DMS114 treated with DMSO at 0.1 percent for 48 hours (cell line): Measurements from ENCODE around the gene TPI1.
A peak's percentile ranks its signal among the peaks of the same experiment; 100 is the strongest.

Experiments
- DNase-seq: peaks from one replicate; lab custom pipeline; 2025; ENCODE audit not compliant: unreplicated experiment; lab: John Stamatoyannopoulos, UW

TPI1 gene

GRCh38 chr12:6828781-6829535, 38.4 kb upstream of the TPI1 start:
- peak; percentile 55 for DNase-seq

- no peak for DNase-seq
Observed at GRCh38 chr12:6829536-6830220, 37.7 kb upstream of the TPI1 start.

- no peak for DNase-seq
Observed at GRCh38 chr12:6830286-6830890, 36.9 kb upstream of the TPI1 start.

- DNase-seq, result no peak
Observed at GRCh38 chr12:6830999-6831398, 36.3 kb upstream of the TPI1 start.

- no peak for DNase-seq
Observed at GRCh38 chr12:6831450-6831995, 35.8 kb upstream of the TPI1 start.

- DNase-seq, result no peak
Observed at GRCh38 chr12:6832125-6832524, 35.2 kb upstream of the TPI1 start.

GRCh38 chr12:6833189-6833890, 34.0 kb upstream of the TPI1 start:
- DNase-seq, result no peak

- DNase-seq, result no peak
Observed at GRCh38 chr12:6834254-6834653, 33.1 kb upstream of the TPI1 start.

- DNase-seq, result no peak
Observed at GRCh38 chr12:6834873-6835272, 32.5 kb upstream of the TPI1 start.

GRCh38 chr12:6836851-6837250, 30.5 kb upstream of the TPI1 start:
- no peak for DNase-seq

- DNase-seq, result no peak
Observed at GRCh38 chr12:6837370-6838060, 29.8 kb upstream of the TPI1 start.

GRCh38 chr12:6838854-6839253, 28.5 kb upstream of the TPI1 start:
- DNase-seq, result no peak

GRCh38 chr12:6839482-6840201, 27.7 kb upstream of the TPI1 start:
- DNase-seq, result no peak

- DNase-seq, result no peak
Observed at GRCh38 chr12:6840330-6840729, 27.0 kb upstream of the TPI1 start.

GRCh38 chr12:6840761-6841515, 26.4 kb upstream of the TPI1 start, which contains the start of gene GNB3:
GNB3 (plus strand) TSS chr12:6840925; CDS start chr12:6841288, 363 bp downstream.
- no peak for DNase-seq

- DNase-seq, result no peak
Observed at GRCh38 chr12:6842075-6842474, 25.3 kb upstream of the TPI1 start.

GRCh38 chr12:6843118-6843902, 24.0 kb upstream of the TPI1 start:
- DNase-seq, result no peak

- DNase-seq, result no peak
Observed at GRCh38 chr12:6845395-6845794, 21.9 kb upstream of the TPI1 start.
